Prostate gland (tissue), 2 donors: Measurements from ENCODE around the gene ZBTB45.

ENCODE experiments used
- POLR2A ChIP-seq: fragments of 450-650 bp; IDR thresholded peaks from one replicate; pipeline ENCODE4 v1.6.1; 2016; ENCODE audit warnings: antibody characterized with exemption, mild to moderate bottlenecking
- POLR2AphosphoS5 ChIP-seq: sonication (generic); formaldehyde crosslinking; IDR thresholded peaks from one replicate; pipeline ENCODE4 v1.6.1; 2017; ENCODE audit warnings: antibody characterized with exemption
- TF ChIP-seq, protein P1 (sequence below), 4 experiments: fragments of 200-600 bp in 2 of 4; fragments of 450-650 bp in 2 of 4; sonication (generic) in 2 of 4; IDR thresholded peaks; 1 replicate in 3 of 4; 2 replicates in 1 of 4; pipeline ENCODE4 v1.5.1; 2016 to 2019; ENCODE audit warnings: antibody characterized with exemption in 4 of 4, mild to moderate bottlenecking in 2 of 4, moderate library complexity in 2 of 4

DNA sequence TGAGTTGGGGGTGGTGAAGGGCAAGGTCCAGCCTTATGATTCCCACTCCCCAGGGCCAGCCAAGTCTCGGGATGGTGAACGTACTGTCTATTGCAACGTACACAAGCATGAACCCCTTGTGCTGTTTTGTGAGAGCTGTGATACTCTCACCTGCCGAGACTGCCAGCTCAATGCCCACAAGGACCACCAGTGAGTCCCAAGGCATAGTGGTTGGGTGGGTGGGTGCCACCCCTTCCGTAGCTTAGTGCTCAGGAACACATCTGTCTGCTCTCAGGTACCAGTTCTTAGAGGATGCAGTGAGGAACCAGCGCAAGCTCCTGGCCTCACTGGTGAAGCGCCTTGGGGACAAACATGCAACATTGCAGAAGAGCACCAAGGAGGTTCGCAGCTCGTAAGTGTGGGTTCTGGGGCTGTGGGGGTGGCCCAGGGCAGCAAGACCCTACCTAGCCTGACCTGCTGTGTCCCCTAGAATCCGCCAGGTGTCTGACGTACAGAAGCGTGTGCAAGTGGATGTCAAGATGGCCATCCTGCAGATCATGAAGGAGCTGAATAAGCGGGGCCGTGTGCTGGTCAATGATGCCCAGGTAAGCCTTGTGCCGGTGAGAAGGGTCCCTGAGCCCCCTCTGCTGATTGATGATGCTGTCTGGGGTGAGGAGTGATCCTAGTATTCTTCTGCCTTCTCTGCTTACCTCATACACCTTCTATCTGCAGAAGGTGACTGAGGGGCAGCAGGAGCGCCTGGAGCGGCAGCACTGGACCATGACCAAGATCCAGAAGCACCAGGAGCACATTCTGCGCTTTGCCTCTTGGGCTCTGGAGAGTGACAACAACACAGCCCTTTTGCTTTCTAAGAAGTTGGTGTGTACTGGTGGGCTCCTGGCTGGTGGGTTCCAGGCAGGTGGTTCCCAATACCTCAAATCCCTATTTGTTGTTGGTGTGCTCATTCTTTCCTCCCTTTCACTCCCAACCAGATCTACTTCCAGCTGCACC lies 28.0 kb upstream of the ZBTB45 start:
- TF ChIP-seq POLR2A (no peak), POLR2AphosphoS5 (no peak)
- TF ChIP-seq, protein P1, sequence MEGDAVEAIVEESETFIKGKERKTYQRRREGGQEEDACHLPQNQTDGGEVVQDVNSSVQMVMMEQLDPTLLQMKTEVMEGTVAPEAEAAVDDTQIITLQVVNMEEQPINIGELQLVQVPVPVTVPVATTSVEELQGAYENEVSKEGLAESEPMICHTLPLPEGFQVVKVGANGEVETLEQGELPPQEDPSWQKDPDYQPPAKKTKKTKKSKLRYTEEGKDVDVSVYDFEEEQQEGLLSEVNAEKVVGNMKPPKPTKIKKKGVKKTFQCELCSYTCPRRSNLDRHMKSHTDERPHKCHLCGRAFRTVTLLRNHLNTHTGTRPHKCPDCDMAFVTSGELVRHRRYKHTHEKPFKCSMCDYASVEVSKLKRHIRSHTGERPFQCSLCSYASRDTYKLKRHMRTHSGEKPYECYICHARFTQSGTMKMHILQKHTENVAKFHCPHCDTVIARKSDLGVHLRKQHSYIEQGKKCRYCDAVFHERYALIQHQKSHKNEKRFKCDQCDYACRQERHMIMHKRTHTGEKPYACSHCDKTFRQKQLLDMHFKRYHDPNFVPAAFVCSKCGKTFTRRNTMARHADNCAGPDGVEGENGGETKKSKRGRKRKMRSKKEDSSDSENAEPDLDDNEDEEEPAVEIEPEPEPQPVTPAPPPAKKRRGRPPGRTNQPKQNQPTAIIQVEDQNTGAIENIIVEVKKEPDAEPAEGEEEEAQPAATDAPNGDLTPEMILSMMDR (IDR thresholded peaks at IDR 0.05): no peak
